NB4 (cell line): ENCODE data around the gene SLC49A4.

Source experiments
- CTCF ChIP-seq: IDR thresholded peaks from one replicate; pipeline ENCODE4 v1.5.1; 2012; ENCODE audit warnings: low read depth, low read length
- MAX ChIP-seq: IDR thresholded peaks from 2 replicates; pipeline ENCODE4 v1.6.1; 2011; ENCODE audit warnings: low read depth, low read length
- MYC ChIP-seq: IDR thresholded peaks from 2 replicates; pipeline ENCODE4 v1.6.1; 2011; ENCODE audit warnings: low read depth, low read length
- POLR2A ChIP-seq: IDR thresholded peaks from 2 replicates; pipeline ENCODE4 v1.6.1; 2011; ENCODE audit warnings: mild to moderate bottlenecking; ENCODE audit not compliant: insufficient read length; ENCODE audit errors: extremely low read depth

GRCh38 chr3:122880624-122881023 lies 85.8 kb downstream of the SLC49A4 start:
- TF ChIP-seq CTCF, result no peak
- TF ChIP-seq POLR2A, result no peak
- TF ChIP-seq MYC, result no peak
- no peak for TF ChIP-seq MAX
